CD4-positive, alpha-beta T cell treated with Interleukin-4 for 1 hour (primary cell): ENCODE measurements around the gene AARS1.
"Not testable (repeated sequence)": the region's sequence is repeated elsewhere in the genome, so short reads cannot be mapped to it uniquely, and the experiment has no call there.

ENCODE experiments used
- DNase-seq, 2 donors: peaks; one replicate each; pipeline ENCODE4 v3.0.0-alpha.2; 2020 to 2022

The AARS1 gene

DNA sequence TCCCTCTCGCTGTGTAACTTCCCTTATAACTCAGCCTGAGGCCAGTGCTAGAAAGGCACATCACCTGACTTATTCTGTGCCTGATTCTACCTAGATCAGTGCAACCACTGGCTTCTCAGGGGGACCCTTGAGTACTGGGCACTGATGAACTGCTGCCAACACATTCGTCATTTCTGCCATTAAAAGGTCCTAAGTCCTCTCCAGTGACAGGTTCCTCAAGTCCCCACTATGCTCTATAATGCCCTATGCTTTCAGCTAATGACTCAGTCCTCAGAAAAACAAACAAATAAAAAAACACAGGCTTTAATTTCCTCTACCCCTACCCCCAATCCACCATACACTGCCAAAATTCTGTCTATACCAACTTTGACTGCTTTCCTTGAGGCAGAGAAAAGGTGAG, 66.1 kb downstream of the AARS1 start:
- DNase-seq, result not testable (repeated sequence)

DNA sequence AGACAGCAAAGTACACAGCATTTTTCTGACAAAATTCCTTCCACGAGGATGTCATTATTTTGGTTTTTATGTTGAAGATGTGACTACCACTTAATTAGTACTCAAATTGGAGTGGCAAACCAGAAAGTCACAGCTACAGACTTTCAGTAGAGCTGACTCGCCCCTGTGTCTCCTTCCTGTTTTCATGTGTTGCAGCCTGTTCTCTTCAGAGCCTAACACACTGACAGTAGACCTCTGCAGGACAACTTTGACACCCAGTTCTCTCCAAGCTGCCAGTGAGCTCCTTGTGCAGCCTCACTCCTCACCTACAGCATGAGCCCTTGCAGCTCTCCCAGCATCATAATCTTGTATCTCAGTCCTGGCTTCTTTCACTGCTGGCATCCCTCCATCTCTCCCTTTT, 66.7 kb downstream of the AARS1 start:
- DNase-seq, result not testable (repeated sequence)

DNA sequence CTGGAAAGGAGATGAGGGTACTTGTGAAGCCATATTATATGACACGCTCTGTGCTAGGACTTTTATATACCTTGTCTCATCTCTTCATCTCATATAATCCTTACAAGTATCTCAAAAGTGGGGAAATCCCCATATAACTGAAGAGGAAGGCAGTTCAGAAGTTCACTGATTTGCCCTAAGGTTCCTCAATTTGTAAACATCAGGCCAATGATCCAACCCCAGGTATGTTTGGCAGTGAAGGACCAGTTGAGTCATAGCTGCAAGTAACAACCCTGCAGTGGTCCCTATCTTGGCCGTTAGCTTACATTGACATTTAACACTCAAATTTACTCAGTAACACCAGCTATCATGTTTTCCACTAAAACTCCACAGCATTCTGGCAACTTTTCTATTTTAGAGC, 70.7 kb downstream of the AARS1 start:
- not testable (repeated sequence) for DNase-seq

DNA sequence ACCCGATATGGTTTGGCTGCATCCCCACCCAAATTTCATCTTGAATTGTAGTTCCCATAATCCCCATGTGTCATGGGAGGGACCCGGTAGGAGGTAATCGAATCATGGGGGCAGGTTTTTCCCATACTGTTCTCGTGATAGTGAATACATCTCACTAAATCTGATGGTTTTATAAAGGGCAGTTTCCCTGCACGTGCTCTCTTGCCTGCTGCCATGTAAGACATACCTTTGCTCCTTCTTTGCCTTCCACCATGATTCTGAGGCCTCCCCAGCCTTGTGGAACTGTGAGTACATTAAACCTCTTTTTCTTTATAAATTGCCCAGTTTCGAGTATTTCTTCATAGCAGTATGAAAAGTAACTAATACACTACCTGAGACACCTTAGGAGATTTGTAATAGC, 82.9 kb downstream of the AARS1 start:
- DNase-seq, result not testable (repeated sequence)

DNA sequence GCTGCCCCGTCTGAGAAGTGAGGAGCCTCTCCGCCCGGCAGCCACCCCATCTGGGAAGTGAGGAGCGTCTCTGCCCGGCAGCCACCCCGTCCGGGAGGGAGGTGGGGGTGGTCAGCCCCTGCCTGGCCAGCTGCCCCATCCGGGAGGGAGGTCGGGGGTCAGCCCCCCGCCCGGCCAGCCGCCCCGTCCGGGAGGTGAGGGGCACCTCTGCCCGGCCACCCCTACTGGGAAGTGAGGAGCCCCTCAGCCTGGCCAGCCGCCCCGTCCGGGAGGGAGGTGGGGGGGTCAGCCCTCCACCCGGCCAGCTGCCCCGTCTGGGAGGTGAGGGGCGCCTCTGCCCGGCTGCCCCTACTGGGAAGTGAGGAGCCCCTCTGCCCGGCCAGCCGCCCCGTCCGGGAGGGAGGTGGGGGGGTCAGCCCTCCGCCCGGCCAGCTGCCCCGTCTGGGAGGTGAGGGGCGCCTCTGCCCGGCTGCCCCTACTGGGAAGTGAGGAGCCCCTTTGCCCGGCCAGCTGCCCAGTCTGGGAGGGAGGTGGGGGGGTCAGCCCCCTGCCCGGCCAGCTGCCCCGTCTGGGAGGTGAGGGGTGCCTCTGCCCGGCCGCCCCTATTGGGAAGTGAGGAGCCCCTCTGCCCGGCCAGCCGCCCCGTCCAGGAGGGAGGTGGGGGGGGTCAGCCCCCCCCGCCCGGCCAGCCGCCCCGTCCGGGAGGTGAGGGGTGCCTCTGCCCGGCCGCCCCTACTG, 84.5 kb downstream of the AARS1 start:
- not testable (repeated sequence) for DNase-seq

DNA sequence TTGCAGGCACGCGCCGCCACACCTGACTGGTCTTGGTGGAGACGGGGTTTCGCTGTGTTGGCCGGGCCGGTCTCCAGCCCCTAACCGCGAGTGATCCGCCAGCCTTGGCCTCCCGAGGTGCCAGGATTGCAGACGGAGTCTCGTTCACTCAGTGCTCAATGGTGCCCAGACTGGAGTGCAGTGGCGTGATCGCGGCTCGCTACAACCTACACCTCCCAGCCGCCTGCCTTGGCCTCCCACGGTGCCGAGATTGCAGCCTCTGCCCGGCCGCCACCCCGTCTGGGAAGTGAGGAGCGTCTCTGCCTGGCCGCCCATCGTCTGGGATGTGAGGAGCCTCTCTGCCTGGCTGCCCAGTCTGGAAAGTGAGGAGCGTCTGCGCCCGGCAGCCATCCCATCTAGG, 85.3 kb downstream of the AARS1 start:
- DNase-seq, result not testable (repeated sequence)

DNA sequence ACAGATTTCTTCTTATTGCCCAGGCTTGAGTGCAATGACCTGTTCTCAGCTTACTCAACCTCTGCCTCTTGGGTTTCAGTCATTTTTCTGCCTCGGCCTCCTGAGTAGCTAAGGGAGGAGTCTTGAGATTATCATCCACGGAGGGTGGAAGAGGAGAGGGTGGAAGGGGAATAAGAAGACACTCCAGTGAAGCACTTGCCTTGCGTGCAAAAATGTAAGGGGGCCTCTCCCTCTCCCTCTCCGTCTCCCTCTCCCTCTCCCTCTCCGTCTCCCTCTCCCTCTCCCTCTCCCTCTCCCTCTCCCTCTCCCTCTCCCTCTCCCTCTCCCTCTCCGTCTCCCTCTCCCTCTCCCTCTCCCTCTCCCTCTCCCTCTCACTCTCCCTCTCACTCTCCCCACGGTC, 85.8 kb downstream of the AARS1 start:
- not testable (repeated sequence) for DNase-seq
